ENCODE data around the gene FAM13C.

Gene FAM13C

GRCh38 chr10:59381687-59382086 is 19.3 kb upstream of the FAM13C start:
- DNase-seq (ENCODE audit: low read depth, low spot score) = no peak
- TF ChIP-seq ZNF274 (IDR thresholded peaks at IDR 0.05; ENCODE audit: low read depth, low read length) (no peak), YY1 (IDR thresholded peaks at IDR 0.05; ENCODE audit: insufficient read depth, insufficient read length) (no peak), SUZ12 (IDR thresholded peaks at IDR 0.05; ENCODE audit: extremely low read depth, insufficient read depth, insufficient read length) (no peak)
- H3K9ac ChIP-seq (ENCODE audit: insufficient read length, low read depth) = no peak overlapping the region
- H3K36me3 ChIP-seq (ENCODE audit: insufficient read depth, insufficient read length, low read length) = no peaks in the 10 kb centered on the region
- no peaks in the 10 kb centered on the region for H3K9me3 ChIP-seq (ENCODE audit: insufficient read depth, low read length)
- no peak overlapping the region for H3K4me3 ChIP-seq (ENCODE audit: insufficient read length, low read depth)
- H3K27me3 ChIP-seq (ENCODE audit: insufficient read depth, insufficient read length) = no peaks in the 10 kb centered on the region
- no peaks in the 10 kb centered on the region for H3K4me1 ChIP-seq (ENCODE audit: insufficient read depth, insufficient read length)

- no peak for TF ChIP-seq SUZ12 (IDR thresholded peaks at IDR 0.05; ENCODE audit: extremely low read depth, insufficient read depth, insufficient read length)
- no peak for TF ChIP-seq YY1 (IDR thresholded peaks at IDR 0.05; ENCODE audit: insufficient read depth, insufficient read length)
- no peak for TF ChIP-seq ZNF274 (IDR thresholded peaks at IDR 0.05; ENCODE audit: low read depth, low read length)
- Histone ChIP-seq H3K4me1 (ENCODE audit: insufficient read depth, insufficient read length) (no peaks in the 10 kb centered on the region), H3K9me3 (ENCODE audit: insufficient read depth, low read length) (no peaks in the 10 kb centered on the region), H3K27me3 (ENCODE audit: insufficient read depth, insufficient read length) (no peaks in the 10 kb centered on the region), H3K4me3 (ENCODE audit: insufficient read length, low read depth) (no peak overlapping the region), H3K9ac (ENCODE audit: insufficient read length, low read depth) (no peak overlapping the region), H3K36me3 (ENCODE audit: insufficient read depth, insufficient read length, low read length) (no peaks in the 10 kb centered on the region)
- DNase-seq (ENCODE audit: low read depth, low spot score) = no peak
These were observed 14.5 kb upstream of the FAM13C start for GRCh38 chr10:59376846-59377245.

DNA sequence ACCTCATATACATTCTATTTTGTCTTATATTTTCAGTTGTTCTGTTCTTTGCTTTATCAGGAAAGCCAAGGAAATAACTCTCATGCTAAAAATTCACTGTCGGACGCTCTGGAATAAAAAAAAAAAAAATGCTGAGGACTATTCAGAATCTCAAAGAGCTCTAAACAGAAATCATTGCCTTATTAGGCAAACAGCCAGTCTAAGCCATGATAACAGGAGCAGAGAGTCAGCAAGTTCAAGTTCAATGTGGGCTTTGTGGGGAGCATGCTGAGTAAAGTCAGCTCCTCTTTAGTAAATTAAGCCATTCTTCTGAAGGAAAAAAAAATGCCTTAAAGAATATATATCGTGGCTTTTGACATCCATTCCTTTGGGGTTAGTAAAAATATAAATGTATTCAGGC is 13.6 kb upstream of the FAM13C start:
- Histone ChIP-seq H3K36me3 (ENCODE audit: insufficient read depth, insufficient read length, low read length) (no peaks in the 10 kb centered on the region), H3K27me3 (ENCODE audit: insufficient read depth, insufficient read length) (no peaks in the 10 kb centered on the region), H3K9ac (ENCODE audit: insufficient read length, low read depth) (no peak overlapping the region), H3K9me3 (ENCODE audit: insufficient read depth, low read length) (no peaks in the 10 kb centered on the region), H3K4me3 (ENCODE audit: insufficient read length, low read depth) (no peak overlapping the region), H3K4me1 (ENCODE audit: insufficient read depth, insufficient read length) (no peaks in the 10 kb centered on the region)
- TF ChIP-seq ZNF274 (IDR thresholded peaks at IDR 0.05; ENCODE audit: low read depth, low read length) (no peak), SUZ12 (IDR thresholded peaks at IDR 0.05; ENCODE audit: extremely low read depth, insufficient read depth, insufficient read length) (no peak), YY1 (IDR thresholded peaks at IDR 0.05; ENCODE audit: insufficient read depth, insufficient read length) (no peak)
- DNase-seq (ENCODE audit: low read depth, low spot score) = no peak

- DNase-seq (ENCODE audit: low read depth, low spot score) = no peak
- Histone ChIP-seq H3K4me1 (ENCODE audit: insufficient read depth, insufficient read length) (no peaks in the 10 kb centered on the region), H3K4me3 (ENCODE audit: insufficient read length, low read depth) (no peak overlapping the region), H3K27me3 (ENCODE audit: insufficient read depth, insufficient read length) (no peaks in the 10 kb centered on the region), H3K36me3 (ENCODE audit: insufficient read depth, insufficient read length, low read length) (no peaks in the 10 kb centered on the region), H3K9me3 (ENCODE audit: insufficient read depth, low read length) (no peaks in the 10 kb centered on the region), H3K9ac (ENCODE audit: insufficient read length, low read depth) (no peak overlapping the region)
- no peak for TF ChIP-seq YY1 (IDR thresholded peaks at IDR 0.05; ENCODE audit: insufficient read depth, insufficient read length)
- TF ChIP-seq ZNF274 (IDR thresholded peaks at IDR 0.05; ENCODE audit: low read depth, low read length) = no peak
- no peak for TF ChIP-seq SUZ12 (IDR thresholded peaks at IDR 0.05; ENCODE audit: extremely low read depth, insufficient read depth, insufficient read length)
These were observed 12.6 kb upstream of the FAM13C start for GRCh38 chr10:59374916-59375315.

GRCh38 chr10:59373071-59373470 is 10.7 kb upstream of the FAM13C start:
- no peaks in the 10 kb centered on the region for H3K27me3 ChIP-seq (ENCODE audit: insufficient read depth, insufficient read length)
- H3K36me3 ChIP-seq (ENCODE audit: insufficient read depth, insufficient read length, low read length) = no peaks in the 10 kb centered on the region
- H3K9me3 ChIP-seq (ENCODE audit: insufficient read depth, low read length) = no peaks in the 10 kb centered on the region
- TF ChIP-seq ZNF274 (IDR thresholded peaks at IDR 0.05; ENCODE audit: low read depth, low read length) (no peak), SUZ12 (IDR thresholded peaks at IDR 0.05; ENCODE audit: extremely low read depth, insufficient read depth, insufficient read length) (no peak), YY1 (IDR thresholded peaks at IDR 0.05; ENCODE audit: insufficient read depth, insufficient read length) (no peak)
- no peak overlapping the region for H3K4me3 ChIP-seq (ENCODE audit: insufficient read length, low read depth)
- H3K4me1 ChIP-seq (ENCODE audit: insufficient read depth, insufficient read length) = no peaks in the 10 kb centered on the region
- H3K9ac ChIP-seq (ENCODE audit: insufficient read length, low read depth) = no peak overlapping the region
- no peak for DNase-seq (ENCODE audit: low read depth, low spot score)

DNA sequence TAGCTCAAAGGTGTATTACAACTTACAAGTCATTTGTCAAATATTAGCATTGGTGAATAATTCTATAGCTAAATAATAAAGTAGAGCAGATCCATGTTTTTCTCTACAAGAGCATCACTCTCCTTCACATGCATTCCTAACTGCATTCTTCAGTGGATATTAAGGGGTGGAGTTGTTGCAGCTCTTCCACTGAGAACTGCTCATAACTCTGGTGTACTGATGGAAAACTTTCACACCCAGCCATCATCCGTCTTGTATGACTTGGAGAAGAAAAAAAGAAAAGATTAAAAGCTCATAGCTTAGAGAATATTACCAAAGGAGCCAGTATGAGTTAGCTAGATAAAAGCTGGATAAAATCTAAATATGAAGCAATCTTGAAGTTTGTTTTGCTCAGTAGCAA is 10.2 kb upstream of the FAM13C start:
- Histone ChIP-seq H3K9ac (ENCODE audit: insufficient read length, low read depth) (no peak overlapping the region), H3K4me3 (ENCODE audit: insufficient read length, low read depth) (no peak overlapping the region)

DNA sequence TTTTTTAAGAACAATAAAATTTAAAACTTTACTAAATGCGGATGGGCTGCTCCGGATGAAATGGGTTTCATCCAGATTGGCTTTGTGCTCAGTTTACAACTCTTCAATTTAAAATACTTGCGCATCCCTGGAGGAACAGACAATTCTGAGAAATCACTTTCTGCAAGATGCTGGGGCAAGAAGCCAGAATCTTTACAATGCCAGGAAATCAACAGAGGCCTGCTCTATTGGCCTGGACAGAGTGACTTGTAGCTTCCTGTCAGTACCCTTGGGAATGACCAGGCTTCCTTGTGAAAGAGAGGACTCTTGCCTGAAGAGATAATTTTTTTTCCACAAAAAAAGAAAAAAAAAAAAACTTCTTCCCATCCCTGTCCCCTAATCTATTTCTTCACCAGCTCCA is 3.9 kb upstream of the FAM13C start:
- no peaks in the 10 kb centered on the region for H3K27me3 ChIP-seq (ENCODE audit: insufficient read depth, insufficient read length)
- no peaks in the 10 kb centered on the region for H3K9me3 ChIP-seq (ENCODE audit: insufficient read depth, low read length)
- no peak overlapping the region for H3K9ac ChIP-seq (ENCODE audit: insufficient read length, low read depth)
- H3K4me3 ChIP-seq (ENCODE audit: insufficient read length, low read depth) = no peak overlapping the region
- TF ChIP-seq SUZ12 (IDR thresholded peaks at IDR 0.05; ENCODE audit: extremely low read depth, insufficient read depth, insufficient read length) (no peak), YY1 (IDR thresholded peaks at IDR 0.05; ENCODE audit: insufficient read depth, insufficient read length) (no peak), ZNF274 (IDR thresholded peaks at IDR 0.05; ENCODE audit: low read depth, low read length) (no peak)
- no peak for DNase-seq (ENCODE audit: low read depth, low spot score)
- no peaks in the 10 kb centered on the region for H3K36me3 ChIP-seq (ENCODE audit: insufficient read depth, insufficient read length, low read length)
- no peaks in the 10 kb centered on the region for H3K4me1 ChIP-seq (ENCODE audit: insufficient read depth, insufficient read length)

More for the DNA sequence above, 10.2 kb upstream of the FAM13C start:
- Histone ChIP-seq H3K9me3 (ENCODE audit: insufficient read depth, low read length) (no peaks in the 10 kb centered on the region), H3K4me1 (ENCODE audit: insufficient read depth, insufficient read length) (no peaks in the 10 kb centered on the region), H3K27me3 (ENCODE audit: insufficient read depth, insufficient read length) (no peaks in the 10 kb centered on the region), H3K36me3 (ENCODE audit: insufficient read depth, insufficient read length, low read length) (no peaks in the 10 kb centered on the region)
- no peak for TF ChIP-seq YY1 (IDR thresholded peaks at IDR 0.05; ENCODE audit: insufficient read depth, insufficient read length)
- no peak for TF ChIP-seq SUZ12 (IDR thresholded peaks at IDR 0.05; ENCODE audit: extremely low read depth, insufficient read depth, insufficient read length)
- no peak for TF ChIP-seq ZNF274 (IDR thresholded peaks at IDR 0.05; ENCODE audit: low read depth, low read length)
- DNase-seq (ENCODE audit: low read depth, low spot score) = no peak
